Right ventricle myocardium inferior (tissue), 1 donor: ENCODE data around the gene ZSCAN31. TPM values are rescaled to one million over a fixed set of nuclear protein-coding genes. Genes with fewer than 3 reads are reported as not detected.
A peak's percentile ranks its signal among the peaks of the same experiment; 100 is the strongest.

Experiments
- ATAC-seq: fragments of 200-7000 bp; cut with Tn5 transposase; one replicate; pipeline ENCODE4 v1.9.1; 2020; ENCODE audit warnings: mild to moderate bottlenecking, moderate library complexity
- DNase-seq: peaks from one replicate; pipeline ENCODE4 v3.0.0; 2021; ENCODE audit errors: missing footprints
- intact Hi-C: fragments of 100-400 bp; cut with DNase I; formaldehyde crosslinking; loops from one replicate; pipeline ENCODE4 v1.11.0; 2022
- total RNA-seq: library from RNA; stranded (reverse); fragmentation: NEBNext Ultra II Directional; extraction: Animal tissue kit (Norgen Biotek cat#: 25700); gene quantifications from one replicate; pipeline ENCODE4 v1.2.1, GENCODE V29; 2021
- donor health status: DM: no; HTN: yes; CAD: no; lungs with severe emphysema.

The ZSCAN31 gene
- total RNA-seq, 1 donor from 2014 or later: 10.2 TPM

- intact Hi-C loops: loop anchor here (2.0 to 10.0 kb wide), 5 partner anchors 73 to 880 kb away; partner anchors contain the start of genes PGBD1, ZKSCAN4, ZNF165 and ZNF184
- no peak for DNase-seq
Observed at GRCh38 chr6:28354688-28355554, 19.0 kb upstream of the ZSCAN31 start.

GRCh38 chr6:28353981-28354676 is 18.2 kb upstream of the ZSCAN31 start:
- no peak for DNase-seq
- intact Hi-C loops: loop anchor here (2.0 to 10.0 kb wide), 3 partner anchors 101 to 879 kb away; partner anchors contain the start of genes ZKSCAN4 and ZNF184

More at GRCh38 chr6:28354688-28355554, 19.0 kb upstream of the ZSCAN31 start:
- no peak for ATAC-seq

DNA sequence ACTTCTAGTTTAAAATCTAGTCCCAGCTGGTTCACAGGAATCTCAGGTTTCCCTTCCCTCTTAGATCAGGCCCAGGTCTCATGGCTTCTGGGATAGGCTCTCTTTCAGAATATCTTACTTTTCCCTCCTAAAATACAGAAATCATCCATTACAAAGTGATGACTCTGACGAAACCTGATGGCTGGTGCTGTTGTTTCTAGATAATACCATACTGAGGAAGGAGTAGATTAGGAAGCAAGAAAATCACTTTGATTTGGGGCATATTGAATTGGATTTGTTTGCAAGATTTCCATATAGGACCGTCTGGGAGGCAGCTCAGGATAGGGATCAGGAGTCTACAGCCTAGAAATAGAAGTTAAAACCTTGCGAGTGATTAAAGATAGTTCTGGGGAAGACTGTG is 17.4 kb upstream of the ZSCAN31 start:
- DNase-seq (no peak), ATAC-seq (no peak)
- intact Hi-C loops: loop anchor here (10.0 kb wide), 2 partner anchors 459 to 879 kb away; partner anchors contain the start of gene ZNF184

More at GRCh38 chr6:28353981-28354676, 18.2 kb upstream of the ZSCAN31 start:
- no peak for ATAC-seq

- DNase-seq (no peak), ATAC-seq (no peak)
- intact Hi-C loops: loop anchor here (2.0 to 10.0 kb wide), 3 partner anchors 215 to 877 kb away; partner anchors contain the start of gene ZNF184
Observed at GRCh38 chr6:28351493-28351925, 15.6 kb upstream of the ZSCAN31 start.

- no peak for ATAC-seq
- intact Hi-C loops: loop anchor here (2.0 to 10.0 kb wide), 3 partner anchors 214 to 876 kb away; partner anchors contain the start of gene ZNF184
- DNase-seq: no peak
Observed at GRCh38 chr6:28351087-28351486, 15.1 kb upstream of the ZSCAN31 start.

GRCh38 chr6:28349892-28350737 is 14.2 kb upstream of the ZSCAN31 start, which contains the start of gene ZKSCAN3:
TSS of gene ZKSCAN3 (plus strand) at chr6:28349947. CDS start at chr6:28359587, 9,640 bp downstream.
- intact Hi-C loops: loop anchor here (1.0 to 10.0 kb wide), 4 partner anchors 14 to 875 kb away; partner anchors contain the start of genes ZNF184 and ZSCAN31

DNA sequence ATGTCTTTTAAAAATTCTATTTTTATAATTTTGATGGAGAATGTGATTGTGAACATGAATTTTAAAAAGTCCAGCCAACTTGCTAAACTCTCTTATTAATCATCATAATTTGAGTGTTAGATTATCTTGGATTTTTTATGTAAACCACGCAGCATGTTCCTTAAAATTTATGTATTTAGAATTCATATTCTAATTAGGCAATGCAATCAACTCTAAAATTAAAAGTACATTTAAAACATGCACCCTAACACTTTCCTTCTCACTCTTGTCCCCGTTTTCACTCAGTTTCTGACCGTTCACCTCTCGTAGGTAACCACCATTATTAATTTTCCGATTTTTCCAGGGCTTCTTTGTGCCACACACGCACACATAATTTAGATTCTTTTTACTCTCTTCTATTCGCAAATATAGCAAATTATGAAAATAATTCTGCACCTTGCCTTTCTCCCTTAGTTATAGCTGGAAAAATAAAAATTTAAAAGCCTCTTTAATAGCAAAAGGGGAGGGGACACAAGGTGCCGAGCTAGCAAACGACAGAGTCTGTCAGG is 13.5 kb upstream of the ZSCAN31 start:
- DNase-seq (no peak), ATAC-seq (no peak)
- intact Hi-C loops: loop anchor here (1.0 kb wide), 1 partner anchor 13 kb away; the partner anchor contains the start of gene ZSCAN31

More at GRCh38 chr6:28349892-28350737, 14.2 kb upstream of the ZSCAN31 start, which contains the start of gene ZKSCAN3:
- DNase-seq (peak; percentile 92), ATAC-seq (peak; percentile 96)

GRCh38 chr6:28347119-28347518 is 11.2 kb upstream of the ZSCAN31 start:
- intact Hi-C loops: no loop called here
- DNase-seq (no peak), ATAC-seq (no peak)

GRCh38 chr6:28345201-28345600 is 9.3 kb upstream of the ZSCAN31 start:
- intact Hi-C loops: no loop called here
- no peak for DNase-seq
- no peak for ATAC-seq

DNA sequence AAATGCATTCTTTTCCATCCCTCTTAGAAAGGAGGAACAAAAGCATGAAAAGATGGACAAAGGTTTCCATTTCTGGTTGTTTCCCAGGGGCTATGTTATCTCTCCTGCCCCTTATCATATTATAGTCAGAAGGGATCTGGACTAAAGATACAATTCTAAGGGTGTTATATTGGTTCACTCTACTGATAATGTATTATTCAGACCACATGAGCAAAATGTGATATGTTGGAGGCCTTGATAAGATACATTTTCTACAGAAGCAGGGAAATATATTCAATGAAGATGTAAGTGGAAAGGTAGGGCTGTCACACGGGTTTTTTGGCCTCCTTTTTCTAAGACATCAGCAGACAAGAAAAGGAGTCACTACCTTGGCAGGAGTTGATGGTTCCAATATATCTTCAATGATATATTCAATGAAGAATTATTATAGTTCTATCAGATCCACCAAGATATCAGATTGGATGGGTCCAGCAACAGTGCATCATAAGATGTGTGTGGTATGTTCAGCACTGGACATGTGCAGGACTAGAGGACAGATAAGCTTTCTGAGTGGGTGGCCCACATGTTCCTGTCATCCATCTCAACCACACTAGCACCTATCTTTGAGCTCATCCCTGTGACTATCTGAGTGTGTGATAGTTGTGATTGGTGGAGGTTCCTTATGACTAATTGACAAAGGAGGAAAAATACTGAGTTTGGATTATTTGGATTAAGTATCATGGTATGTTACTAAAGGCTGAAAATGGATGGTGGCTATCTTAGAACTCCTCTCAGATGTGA is 8.1 kb upstream of the ZSCAN31 start:
- DNase-seq (no peak), ATAC-seq (no peak)
- intact Hi-C loops: no loop called here

- DNase-seq (no peak), ATAC-seq (no peak)
- intact Hi-C loops: no loop called here
Observed at GRCh38 chr6:28340310-28341095, 4.6 kb upstream of the ZSCAN31 start.

- ATAC-seq (no peak), DNase-seq (no peak)
- intact Hi-C loops: loop anchor here (5.0 kb wide), 1 partner anchor 55 kb away; the partner anchor contains the start of gene PGBD1
Observed at GRCh38 chr6:28337121-28337520, 1.2 kb upstream of the ZSCAN31 start.

DNA sequence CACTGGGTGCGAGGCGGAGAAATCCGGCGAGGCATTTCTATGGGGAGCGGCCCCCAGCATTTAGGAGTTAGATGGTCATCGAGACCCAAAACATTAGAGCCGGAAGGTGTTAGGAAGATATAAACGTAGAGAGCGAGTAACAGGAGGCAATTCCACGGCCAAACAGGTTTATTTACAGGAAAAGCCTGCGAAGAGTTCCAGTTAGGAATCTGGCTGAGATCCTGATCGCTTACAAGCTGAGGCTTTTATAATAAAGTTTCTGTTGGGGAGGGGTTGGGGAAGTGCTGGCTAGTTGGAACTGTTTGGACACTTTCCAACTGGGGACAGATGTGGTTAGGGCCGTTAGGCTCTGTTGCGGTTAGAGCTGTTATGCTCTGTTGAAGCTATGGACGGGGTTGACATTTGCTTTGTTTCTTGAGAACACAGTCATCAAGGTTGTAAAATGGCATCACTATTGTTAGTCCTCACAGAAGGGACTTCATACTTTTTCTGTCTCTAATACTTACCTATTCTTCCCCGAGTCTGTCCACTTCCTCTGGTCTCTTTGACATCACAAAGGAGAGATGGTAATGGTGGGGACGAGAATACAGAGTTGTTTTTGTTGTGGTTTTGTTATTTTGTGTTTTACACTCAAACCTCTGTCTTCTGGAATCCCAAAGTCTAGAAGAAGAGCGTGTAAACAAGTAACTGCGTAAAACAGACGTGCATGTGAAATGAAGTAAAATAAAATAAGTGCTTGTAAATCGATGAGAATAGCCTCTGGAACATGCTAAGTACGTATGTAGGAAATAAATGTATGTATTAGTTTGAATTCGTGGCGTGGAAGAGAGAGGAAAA is 554 bp upstream of the ZSCAN31 start:
- intact Hi-C loops: loop anchor here (1.0 to 5.0 kb wide), 2 partner anchors 13 to 54 kb away; partner anchors contain the start of genes PGBD1 and ZKSCAN3
- no peak for DNase-seq
- peak; percentile 29 for ATAC-seq

GRCh38 chr6:28335040-28335563 is 846 bp downstream of the ZSCAN31 start:
- ATAC-seq (no peak), DNase-seq (no peak)
- intact Hi-C loops: loop anchor here (5.0 kb wide), 1 partner anchor 53 kb away; the partner anchor contains the start of gene PGBD1
